Peyer's patch (tissue), 4 donors: ENCODE data around the gene SLC22A23.

Experiments
- CTCF ChIP-seq, 6 experiments: fragments of 450-650 bp in 4 of 6; fragments of 200-600 bp in 2 of 6; sonication (generic) in 1 of 6; IDR thresholded peaks; one replicate each; pipeline ENCODE4 v1.5.1; 2017 to 2019; ENCODE audit warnings: antibody characterized with exemption in 6 of 6, mild to moderate bottlenecking in 3 of 6, moderate library complexity in 1 of 6
- POLR2A ChIP-seq, 2 donors: fragments of 450-650 bp; IDR thresholded peaks; one replicate each; pipeline ENCODE4 v1.5.1; 2017; ENCODE audit warnings: antibody characterized with exemption in 2 of 2, mild to moderate bottlenecking in 2 of 2, moderate library complexity in 2 of 2

- TF ChIP-seq CTCF (IDR thresholded peaks at IDR 0.05) (peak in 1 of 6 experiments; percentile 19), POLR2A (IDR thresholded peaks at IDR 0.05) (no peak)
Observed at GRCh38 chr6:3433005-3433404, 23.8 kb downstream of the SLC22A23 start.
